GM21717 (cell line): ENCODE results near the gene STAT3.
A peak's percentile ranks its signal among the peaks of the same experiment; 100 is the strongest.
"Not testable (repeated sequence)": the region's sequence is repeated elsewhere in the genome, so short reads cannot be mapped to it uniquely, and the experiment has no call there.

Source experiments
- ATAC-seq: cut with Tn5 transposase; IDR thresholded peaks from one replicate; pipeline ENCODE4 v1.9.1; 2021; ENCODE audit warnings: mild to moderate bottlenecking, moderate library complexity; ENCODE audit not compliant: unreplicated experiment

Gene STAT3

DNA sequence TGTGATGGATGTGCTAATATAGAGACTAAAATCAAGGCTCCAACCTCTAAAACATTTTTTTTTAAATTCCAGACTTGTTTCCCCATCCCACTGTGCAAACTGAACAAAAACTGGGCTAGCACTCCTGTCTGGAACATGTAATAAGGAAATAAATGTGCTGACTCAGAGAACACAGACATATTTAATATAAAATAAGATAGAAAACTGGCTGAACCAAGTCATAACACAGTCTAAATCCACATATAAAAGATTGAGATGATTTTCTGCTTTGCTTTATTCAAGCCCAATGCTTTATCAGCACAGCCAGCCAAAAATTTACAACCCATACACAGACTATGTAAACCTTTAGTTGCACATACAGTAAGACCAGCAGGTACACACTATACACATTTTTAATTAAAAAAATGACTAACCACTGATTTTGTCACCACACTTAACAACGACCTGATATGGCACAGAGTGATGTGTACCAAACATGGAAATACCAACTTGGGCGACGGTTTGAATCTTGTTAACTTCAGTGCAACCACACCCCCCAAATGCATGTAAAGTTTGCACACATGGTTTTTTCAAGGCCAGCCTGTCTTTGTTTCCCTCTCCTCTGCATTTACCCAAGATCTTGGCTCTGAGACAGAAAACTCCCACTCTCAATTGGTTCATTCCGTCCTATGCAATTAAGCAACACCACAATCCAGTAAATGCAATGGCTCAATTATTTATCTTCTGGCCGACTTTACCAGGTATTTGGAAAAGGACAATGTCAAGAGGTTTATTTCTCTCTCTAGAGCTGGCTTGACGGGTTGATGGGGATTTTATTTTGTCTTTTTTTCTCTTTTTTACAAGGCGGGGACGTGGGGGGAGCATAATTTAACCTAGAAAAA lies 1.2 kb downstream of the STAT3 start:
- ATAC-seq = no peak

DNA sequence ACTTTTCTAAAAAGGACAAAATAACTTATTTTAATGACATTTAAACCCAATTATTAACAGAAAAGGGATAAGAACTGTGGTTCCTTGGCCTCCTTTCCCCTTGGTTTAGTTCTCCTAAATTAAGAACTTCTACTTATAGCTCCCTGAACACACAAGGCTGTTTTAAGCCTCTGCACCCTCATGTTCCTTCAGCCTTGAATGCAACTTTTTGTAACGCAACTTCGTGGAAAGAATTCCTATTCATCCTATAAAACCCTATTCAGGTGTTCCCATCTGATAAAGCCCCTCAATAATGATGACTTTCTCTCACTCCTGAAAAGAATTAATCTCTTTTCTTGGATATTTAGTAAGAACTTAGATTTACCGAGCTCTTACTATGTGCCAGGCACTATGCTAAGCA lies 6.3 kb downstream of the STAT3 start:
- ATAC-seq = no peak

DNA sequence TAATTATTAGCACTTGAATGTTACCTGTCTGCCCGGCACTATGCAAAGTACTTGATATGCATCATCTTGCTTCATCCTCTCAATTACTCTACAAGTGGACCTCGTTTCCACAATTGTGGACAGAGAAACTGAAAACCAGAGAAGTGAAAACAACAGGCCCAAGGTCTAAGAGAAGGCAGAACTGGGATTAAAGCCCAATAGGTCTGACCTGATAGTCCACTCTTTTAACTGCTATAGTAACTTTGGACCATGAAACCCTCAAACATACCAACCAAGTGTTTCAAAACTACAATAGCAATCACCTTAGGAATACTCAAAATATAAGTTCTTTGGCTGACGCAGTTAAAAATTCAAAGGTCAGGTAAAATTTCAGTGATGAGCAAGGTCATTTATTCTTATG lies 7.3 kb downstream of the STAT3 start:
- no peak for ATAC-seq

DNA sequence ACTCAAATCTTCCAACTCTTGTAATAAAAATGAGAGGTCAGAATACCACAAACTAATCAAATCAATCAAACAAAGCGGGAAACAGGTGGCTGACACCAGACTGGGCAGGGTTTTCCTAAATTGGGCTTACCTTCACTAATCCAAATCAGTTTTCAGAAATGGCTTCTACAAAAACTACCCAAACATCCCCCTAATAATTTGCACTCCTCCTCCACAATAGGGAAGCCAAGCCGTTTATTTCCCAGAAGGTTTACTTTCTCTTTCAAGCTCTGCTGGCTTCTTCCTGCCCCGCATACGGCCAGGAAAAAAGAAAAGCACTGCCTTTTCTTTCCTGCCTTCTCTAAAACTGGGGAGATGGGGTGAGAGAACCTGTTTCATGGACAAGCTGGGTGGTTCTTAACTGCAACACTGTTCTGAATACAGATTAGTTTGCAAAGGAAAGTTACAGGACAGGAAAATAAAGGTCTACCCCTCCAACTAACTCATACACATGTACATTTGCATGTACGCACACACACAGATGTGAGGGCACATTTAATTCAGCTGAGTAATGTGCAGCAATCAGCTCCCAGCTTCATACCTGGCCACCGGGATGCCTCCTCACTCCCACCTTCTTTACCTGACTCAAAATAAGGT lies 9.2 kb downstream of the STAT3 start:
- peak; percentile 34 for ATAC-seq

DNA sequence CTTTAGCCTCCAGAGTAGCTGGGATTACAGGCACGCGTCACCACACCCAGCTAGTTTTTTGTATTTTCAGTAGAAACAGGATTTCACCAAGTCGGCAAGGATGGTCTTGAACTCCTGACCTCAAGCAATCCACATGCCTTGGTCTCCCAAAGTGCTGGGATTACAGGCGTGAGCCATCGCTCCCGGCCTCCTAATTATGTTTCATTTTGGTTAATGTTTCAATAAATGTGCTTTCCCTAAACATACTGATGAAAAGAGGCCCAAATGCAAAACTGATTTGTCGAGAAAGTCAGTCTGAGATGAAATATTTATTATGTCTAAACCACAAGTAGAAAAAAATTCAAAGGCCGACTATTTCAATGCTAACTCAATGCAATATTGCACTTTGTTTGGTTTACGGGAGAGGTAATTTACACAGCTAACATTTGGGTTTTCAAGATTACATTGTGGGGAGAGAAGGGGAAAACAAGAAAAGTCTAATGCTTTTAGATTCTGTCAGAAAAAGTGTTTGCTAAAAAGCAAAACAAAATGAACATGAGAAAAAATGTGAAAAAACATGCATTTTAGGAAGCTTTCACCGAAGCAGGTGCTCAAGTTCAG lies 9.8 kb downstream of the STAT3 start:
- ATAC-seq = no peak

DNA sequence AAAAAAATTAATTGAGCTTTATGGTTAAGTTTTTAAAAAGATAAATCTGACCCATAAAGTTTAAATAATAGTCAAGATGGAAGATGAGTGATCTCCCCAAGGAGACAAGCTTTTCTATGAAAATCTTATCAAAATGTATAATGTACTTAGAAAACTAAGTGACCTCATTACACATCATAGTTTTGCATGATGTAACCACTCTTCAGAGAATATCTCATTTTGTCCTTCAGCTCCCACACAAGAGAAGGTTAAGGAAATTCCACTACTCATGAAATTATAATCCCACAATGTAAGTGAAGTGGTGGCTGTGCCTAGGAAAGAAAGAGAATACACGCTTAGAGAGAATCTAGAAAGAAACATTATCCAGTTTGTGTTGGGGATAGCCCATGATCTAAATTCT lies 14.3 kb downstream of the STAT3 start:
- ATAC-seq = no peak

DNA sequence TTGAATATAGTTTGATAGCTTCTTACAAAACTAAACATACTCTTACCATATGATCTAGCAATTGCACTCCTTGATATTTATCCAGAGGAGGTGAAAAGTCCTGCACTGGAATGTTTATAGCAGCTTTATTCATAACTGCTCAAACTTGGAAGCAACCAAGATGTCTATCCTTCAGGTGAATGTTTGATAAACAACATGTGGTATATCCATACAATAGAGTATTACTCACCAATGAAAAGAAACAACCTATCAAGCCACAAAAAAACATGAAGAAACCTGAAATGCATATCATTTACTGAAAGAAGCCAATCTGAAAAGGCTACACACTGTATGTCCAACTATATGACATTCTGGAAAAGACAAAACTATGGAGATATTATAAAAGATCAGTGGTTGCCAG lies 16.1 kb downstream of the STAT3 start:
- no peak for ATAC-seq

DNA sequence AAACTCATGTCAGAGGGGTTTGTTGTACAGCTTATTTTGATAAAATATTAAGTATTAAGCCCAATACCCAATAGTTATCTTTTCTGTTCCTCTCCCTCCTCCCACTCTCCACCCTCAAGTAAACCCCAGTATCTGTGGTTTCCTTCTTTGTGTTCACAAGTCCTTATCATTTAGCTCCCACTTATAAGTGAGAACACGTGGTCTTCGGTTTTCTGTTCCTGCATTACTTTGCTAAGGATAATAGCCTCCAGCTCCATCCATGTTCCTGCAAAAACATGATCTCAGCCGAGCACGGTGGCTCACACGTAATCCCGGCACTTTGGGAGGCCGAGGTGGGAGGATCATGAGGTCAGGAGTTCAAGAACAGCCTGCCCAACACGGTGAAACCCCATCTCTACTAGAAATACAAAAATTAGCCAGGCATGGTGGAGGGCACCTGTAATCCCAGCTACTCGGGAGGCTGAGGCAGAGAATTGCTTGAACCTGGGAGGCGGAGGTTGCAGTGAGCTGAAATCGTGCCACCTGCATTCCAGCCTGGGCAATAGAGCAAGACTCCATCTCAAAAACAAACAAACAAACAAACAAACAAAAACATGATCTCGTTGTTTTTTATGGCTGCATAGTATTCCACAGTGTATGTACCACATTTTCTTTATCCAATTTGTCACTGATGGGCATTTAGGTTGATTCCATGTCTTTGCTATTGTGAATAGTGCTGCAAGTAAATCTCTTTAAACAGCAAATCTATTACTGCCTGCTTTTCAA lies 19.3 kb downstream of the STAT3 start:
- not testable (repeated sequence) for ATAC-seq

DNA sequence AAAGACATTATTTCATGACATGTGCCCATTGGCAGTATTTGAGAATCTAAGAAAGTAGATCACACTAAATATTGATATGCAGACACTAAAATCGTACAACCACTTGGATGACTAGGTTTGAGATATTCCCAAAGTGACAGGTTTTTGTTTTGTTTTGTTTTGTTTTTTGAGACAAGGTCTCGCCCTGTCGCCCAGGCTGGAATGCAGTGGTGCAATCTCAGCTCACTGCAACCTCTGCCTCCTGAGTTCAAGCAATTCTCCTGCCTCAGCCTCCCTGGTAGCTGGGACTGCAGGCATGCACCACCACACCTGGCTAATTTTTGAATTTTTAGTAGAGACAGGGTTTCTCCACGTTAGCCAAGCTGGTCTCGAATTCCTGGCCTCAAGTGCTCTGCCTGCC lies 19.9 kb downstream of the STAT3 start:
- ATAC-seq = not testable (repeated sequence)

DNA sequence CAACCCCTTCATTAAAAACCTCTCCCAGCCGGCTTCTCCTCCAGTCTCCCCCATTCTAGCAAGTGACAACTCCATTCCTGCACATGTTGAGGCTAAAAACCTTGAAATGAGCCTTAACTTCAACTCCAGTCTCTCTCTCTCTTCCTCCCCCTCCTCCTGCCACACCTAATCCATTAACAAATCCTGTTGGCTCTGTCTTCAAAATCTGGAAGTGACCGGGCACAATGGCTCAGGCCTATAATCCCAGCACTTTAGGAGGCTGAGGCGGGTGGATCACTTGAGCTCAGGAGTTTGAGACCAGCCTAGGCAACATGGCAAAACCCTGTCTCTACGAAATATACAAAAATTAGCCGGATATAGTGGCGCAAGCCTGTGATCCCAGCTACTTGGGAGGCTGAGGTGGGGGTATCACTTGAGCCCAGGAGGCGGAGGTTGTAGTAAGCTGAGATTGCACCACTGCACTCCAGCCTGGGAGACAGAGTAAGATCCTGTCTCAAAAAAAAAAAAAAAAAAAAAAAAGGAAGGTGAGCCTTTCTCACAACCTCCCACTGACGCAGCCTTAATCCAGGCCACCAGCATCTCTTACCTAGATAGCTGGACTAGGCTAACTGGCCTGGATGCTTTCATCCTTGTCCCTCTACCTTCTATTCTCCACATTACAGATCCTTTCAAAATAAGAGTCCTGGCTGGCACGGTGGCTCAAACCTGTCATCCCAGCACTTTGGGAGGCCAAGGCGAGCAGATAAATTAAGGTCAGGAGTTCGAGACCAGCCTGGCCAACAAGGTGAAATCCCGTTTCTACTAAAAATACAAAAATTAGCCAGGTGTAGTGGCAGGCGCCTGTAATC lies 21.8 kb downstream of the STAT3 start:
- ATAC-seq = not testable (repeated sequence)

DNA sequence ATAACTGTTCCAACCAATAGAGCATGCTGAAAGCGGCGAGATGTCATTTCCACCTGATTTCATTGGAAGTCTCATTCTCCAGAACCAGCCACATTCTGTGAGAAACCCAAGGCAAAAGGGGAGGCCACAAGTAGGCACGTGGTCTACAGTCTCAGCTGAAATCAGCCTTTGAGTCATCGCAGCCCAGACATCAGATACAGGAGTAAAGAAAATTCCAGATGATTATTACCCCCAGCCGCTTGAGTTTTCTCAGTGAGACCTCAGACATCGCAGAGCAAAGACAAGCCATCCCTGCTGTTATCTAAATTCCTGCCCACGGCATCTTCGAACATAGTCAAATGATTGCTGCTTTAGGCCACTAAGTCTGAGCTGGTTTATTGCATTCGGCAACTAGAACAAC lies 23.1 kb downstream of the STAT3 start:
- ATAC-seq = no peak

DNA sequence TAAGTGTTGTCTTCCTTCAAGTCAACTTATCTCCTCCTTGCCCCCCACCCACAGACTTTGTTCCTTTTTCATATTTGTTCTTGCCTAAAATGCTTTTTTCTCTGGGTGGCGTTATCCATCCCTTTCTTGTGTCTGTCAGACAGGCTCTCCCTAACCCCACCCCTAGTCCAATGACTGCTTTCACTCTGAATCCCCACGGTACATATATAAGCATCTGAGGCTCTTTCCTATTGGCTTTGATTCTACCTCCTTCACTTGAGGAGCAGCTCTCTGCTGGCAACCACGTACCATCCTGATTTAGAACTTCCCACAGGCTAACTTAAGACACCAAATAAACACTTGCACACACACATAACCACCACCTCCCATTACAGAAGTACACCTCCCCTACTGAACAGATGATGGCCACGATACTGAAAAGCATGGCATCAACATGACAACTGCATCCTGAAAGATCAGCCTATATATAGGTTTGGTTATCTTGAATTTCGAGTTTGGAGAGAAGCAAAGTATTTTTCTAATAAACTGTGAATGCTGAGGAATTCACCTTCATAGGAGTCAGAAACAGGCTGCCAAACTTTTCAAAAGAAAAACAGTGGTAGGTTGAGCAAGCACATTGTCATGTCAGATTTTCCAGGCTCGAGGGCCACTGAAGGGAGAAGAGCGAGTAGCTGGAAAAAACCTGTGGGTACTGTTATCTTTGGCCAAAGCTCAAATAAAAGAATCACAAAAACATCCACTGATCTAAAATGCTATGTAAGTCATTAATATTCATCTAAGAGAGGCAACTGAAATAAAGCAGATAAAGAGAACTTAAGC lies 24.3 kb downstream of the STAT3 start:
- ATAC-seq = no peak

DNA sequence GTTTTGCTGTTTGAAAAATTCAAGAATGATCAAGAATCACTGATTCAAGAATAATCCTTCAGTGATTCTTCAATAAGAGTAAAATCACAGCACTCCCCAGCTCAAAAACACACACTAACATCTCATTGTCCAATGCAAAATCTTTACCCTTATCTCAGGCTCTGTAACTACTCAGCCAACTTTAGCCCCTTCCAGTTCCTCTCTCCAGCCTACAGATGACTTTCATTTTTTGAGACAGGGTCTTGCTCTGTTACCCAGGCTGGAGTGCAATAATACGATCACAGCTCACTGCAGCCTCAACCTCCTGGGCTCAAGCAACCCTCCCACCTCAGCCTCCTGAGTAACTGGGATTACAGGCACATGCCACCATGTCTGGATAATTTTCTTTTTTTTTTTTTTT lies 25.0 kb downstream of the STAT3 start:
- no peak for ATAC-seq

DNA sequence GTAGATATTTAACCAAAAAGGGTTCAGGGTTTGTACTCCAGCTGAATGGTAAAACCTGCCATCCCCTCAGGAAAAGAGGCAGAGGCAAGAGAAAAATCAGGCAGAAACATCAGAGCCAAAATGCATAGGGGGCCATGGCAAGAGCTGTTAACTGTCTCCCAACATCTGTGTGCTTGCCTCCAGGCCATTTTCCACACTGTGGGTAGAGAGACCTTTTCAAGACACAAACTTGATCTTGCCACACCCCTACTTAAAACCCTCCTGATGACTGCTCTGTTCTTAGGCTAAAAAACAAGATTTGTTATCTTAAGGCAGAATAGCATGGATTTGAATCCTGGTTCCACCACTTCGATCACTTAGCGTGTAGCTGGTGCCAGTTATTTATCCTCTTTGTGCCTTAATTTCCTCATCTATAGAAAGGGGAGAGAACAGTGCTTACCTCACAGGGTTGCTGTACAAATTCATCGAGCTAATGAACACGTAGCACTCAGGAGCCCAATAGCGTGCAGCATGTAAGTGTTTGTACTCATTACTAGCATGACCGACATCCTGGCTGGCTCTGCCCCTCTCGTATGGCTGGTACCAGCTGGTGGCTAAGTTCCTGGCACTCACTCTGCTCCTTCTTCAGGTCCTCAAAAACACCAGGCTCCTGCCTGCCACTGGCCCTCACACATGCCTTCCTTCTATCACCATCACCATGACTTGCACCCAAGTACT lies 25.8 kb downstream of the STAT3 start:
- no peak for ATAC-seq

DNA sequence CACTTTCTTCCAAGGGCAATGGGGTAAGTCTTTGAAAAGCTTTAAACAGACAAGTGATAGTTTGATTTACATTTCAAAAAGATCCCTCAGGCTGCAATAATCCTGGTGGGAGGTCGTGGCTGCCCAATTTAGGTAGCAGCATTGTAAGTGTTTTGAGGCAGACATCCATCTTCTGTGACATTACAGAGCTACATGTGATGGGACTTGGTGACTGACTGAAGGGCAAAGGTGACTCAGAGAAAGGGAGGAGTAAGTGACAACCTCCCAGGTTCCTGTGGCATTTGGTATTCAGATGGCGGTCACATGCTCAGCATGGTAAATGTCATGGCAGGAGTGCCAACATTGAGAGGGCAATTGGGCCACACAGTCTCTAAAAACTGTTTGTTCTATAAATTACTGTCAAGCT lies 26.5 kb downstream of the STAT3 start:
- ATAC-seq = no peak

DNA sequence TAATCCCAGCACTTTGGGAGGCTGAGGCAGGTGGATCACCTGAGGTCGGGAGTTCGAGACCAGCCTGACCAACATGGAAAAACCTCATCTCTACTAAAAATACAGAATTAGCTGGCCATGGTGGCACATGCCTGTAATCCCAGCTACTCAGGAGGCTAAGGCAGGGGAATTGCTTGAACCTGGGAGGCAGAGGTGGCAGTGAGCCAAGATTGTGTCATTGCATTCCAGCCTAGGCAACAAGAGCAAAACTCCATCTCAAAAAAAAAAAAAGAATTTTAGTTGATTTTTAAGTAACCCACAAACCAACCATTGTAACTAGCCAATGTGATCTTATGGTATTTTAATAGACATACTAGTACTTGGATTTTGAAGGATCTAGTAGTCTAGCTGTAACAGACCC lies 27.9 kb downstream of the STAT3 start:
- not testable (repeated sequence) for ATAC-seq

DNA sequence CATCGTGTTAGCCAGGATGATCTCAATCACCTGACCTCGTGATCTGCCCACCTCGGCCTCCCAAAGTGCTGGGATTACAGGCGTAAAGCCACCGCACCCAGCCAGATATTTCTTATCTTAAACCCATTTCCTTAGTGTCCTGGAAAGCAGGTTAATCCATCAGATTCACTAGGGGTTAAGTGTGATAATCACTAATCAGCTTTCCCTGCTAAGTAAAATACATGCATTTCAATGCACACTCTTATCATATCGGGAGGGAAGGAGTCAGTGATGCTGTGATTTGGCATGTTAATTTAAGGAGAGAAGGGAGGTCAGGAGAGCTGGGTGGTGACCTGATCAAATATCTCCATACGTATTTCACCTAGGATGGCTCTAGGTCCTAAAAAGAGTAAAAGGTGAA lies 29.1 kb downstream of the STAT3 start:
- ATAC-seq = no peak

DNA sequence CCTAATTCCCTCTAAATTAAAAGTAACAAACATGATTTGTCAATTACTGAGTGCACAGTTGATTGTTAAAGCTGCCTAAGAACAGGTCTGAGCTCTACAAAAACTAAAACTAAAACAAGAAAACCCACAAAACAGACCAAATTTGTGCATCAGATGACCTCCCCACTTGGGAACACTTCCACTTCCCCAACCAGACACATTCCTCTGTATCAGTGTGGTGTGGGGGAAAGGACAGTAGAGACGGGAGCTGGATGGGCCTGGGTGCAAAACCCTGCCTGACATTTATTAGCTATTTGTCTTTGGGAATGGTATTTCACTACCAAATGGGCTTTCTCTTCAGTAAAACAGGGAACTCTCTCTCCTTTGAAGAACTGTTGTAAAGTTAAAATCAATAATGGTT lies 29.8 kb downstream of the STAT3 start:
- ATAC-seq = no peak
